ENCODE results near the gene SNAP29.
"Not testable (repeated sequence)": the region's sequence is repeated elsewhere in the genome, so short reads cannot be mapped to it uniquely, and the experiment has no call there.

SNAP29 gene

DNA sequence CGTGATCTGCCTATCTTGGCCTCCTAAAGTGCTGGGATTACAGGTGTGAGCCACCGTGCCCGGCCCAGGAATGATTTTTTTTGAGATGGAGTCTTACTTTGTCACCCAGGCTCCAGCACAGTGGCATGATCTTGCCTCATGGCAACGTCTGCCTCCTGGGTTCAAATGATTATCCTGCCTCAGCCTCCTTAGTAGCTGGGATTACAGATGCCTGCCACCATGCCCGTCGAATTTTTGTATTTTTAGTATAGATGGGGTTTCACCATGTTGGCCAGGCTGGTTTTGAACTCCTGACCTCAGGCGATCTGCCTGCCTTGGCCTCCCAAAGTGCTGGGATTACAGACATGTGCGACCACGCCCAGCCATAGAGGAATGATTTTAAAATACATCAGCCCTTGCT is 76.2 kb downstream of the SNAP29 start:
- not testable (repeated sequence) for DNase-seq

DNA sequence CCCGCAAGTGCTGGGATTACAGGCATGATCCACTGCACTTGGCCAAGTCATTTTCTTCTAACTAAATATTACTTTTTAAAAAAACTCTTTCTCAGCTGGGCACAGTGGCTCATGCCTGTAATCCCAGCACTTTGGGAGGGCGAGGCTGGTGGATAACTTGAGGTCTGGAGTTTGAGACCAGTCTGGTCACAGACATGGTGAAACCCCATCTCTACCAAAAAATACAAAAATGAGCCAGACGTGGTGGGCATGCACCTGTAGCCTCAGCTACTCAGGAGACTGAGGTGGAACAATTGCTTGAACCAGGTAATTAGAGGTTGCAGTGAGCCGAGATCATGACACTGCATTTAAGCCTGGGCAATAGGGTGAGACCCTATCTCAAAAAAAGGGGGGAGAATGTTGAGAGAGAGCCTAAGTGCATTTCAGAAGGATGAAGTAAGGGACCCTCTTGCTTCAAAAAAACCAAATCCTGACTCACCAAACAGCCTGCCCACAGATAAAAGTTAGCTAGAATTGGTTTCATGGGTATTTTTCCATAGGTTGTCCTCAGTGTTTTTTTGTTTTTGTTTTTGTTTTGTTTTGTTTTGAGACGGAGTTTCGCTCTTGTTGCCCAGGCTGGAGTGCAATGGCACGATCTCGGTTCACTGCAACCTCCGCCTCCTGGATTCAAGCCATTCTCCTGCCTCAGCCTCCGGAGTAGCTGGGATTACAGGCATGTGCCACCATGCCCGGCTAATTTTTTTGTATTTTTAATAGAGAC is 77.2 kb downstream of the SNAP29 start:
- DNase-seq: not testable (repeated sequence)

DNA sequence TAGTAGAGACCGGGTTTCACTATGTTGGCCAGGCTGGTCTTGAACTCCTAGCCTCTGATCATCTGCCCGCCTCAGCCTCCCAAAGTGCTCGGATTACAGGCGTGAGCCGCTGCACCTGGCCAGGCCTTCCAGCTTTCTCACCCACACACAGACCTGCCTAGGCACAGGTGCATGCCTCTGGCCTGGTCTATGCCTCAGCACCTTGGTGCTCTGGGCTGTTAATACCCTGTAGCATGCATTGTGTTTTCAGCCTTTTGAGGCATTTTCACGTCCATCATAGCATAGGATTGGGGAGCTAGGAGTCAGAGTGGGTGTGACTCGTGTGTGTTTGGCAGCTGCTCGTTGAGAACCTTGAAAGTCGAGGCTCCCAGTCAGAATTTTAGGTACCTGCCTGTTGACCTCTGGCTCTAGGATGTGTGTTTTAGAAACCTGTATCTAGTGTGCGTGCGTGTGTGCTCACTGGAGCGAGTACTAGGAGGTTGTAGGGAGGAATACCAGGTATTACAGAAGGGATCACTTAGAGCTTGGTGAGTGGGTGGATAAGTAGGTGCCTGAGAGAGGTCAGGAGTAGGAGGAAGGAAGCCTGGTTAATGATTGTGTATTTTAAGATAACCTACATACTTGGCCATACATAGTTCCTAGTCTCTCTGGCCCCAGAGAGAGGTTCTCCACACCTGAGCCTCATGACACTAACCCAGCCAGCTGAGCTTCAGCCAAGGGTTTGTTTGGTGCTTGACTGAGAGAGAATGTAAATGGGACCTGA is 78.4 kb downstream of the SNAP29 start:
- no peak for DNase-seq

DNA sequence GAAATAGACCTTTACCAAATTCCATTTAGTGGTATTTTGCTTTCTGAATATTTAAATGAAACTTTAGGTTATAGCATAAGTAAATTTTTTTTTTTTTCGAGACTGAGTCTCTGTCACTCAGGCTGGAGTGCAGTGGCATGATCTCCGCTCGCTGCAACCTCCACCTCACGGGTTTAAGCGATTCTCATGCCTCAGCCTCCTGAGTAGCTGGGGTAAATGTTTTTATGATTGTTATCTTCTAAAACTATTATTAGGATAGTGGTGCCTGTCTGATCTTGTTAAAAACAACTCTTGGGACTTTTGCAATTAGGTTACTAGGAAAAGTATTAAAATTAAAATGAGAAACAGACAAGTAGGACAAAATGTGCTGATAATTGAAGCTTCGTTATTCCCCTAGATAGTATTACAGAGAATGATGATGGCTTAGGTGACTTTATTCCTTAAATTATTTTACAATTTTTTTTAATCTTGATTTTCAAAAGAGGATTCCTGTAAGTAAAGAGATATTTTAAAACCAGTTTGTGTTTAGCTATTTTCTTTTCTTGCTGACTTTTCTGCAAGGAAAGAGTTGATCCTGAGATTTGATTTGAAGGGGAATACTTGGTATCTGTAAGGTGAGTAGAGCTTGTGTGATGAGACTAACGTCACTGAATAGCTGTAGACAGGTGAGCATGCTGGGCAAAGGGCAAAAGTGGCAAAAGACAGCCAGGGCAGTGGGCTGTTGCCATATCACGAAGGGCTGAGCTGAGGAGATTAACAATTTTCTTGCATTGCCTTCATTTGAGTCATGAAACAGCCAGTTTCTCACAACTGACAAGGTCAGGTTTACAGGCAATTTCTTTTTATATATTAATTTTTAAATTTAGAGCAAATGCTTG is 79.2 kb downstream of the SNAP29 start:
- DNase-seq: no peak

DNA sequence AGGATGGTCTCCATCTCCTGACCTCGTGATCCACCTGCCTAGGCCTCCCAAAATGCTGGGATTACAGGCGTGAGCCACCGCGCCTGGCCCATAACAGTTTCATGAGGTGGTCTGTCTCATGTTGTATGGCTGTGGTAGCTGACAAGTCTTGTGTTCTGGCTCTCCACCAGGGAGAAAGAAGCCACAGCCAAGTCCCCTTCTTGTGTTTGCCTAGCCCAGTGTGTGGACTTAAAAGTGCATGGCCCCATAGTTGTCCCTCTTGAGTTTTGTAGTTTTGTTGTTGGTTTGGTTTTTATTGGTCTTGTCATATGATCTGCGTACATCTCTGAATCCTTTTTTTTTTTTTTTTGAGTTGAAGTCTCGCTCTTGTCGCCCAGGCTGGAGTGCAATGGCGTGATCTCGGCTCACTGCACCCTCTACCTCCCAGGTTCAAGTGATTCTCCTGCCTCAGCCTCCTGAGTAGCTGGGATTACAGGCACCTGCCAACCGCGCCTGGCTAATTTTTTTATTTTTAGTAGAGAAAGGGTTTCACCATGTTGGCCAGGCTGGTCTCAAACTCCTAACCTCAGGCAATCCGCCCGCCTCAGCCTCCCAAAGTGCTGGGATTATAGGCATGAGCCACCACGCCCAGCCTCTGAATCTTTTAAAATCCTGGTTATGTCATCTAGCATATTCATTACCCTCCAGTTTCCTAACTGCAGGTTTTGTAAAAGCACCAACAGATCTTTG is 80.8 kb downstream of the SNAP29 start:
- DNase-seq: not testable (repeated sequence)

DNA sequence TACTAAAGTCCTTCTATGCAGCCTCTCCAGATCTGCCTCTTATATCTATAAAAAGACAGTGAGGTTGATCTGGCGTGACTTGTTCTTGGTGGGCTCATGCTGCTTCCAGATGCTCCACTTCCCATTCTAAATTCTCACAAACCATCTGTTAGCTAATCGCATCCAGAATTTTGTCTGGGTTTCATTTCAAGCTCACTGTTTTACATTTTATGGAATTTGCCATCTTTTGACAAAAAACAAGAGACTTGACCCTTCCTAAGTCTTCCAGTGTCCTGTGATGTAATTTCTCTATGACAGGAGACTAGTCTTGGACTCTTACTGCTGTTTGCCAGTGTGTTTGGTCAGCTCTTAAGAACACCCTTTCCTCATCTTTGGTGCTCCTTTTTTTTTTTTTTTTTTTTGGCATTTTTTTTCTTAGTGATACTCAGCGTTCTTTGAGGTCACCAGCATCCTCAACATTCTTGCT is 81.4 kb downstream of the SNAP29 start:
- DNase-seq: no peak
